Body of pancreas (tissue), 4 donors: ENCODE data around the gene IFNL1. TPM values are rescaled to one million over a fixed set of nuclear protein-coding genes. Genes with fewer than 3 reads are reported as not detected.
"Not testable (repeated sequence)": the region's sequence is repeated elsewhere in the genome, so short reads cannot be mapped to it uniquely, and the experiment has no call there.

Experiments used
- ATAC-seq: fragments of 150-250 bp; one replicate; pipeline ENCODE4 v1.9.1; 2016
- DNase-seq, 4 donors: peaks; one replicate each; pipeline ENCODE4 v3.0.0-alpha.2; 2019
- H3K27ac ChIP-seq, 4 donors: fragments of 200-600 bp; sonication (generic); 1 replicate in 3 of 4; 2 replicates in 1 of 4; pipeline versions ENCODE4 v1.5.1 to v1.6.1; 2016 to 2019; ENCODE audit warnings: mild to moderate bottlenecking in 1 of 4, mixed read lengths in 1 of 4, moderate library complexity in 1 of 4
- H3K27me3 ChIP-seq, 2 donors: fragments of 200-600 bp; sonication (generic); one replicate each; pipeline ENCODE4 v1.6.0; 2016; ENCODE audit warnings: mild to moderate bottlenecking in 1 of 2
- H3K36me3 ChIP-seq, 2 donors: fragments of 200-600 bp; sonication (generic); replicated peaks in 1 of 2; 2 replicates each; pipeline ENCODE4 v1.5.1; 2016; ENCODE audit warnings: low read depth in 2 of 2; ENCODE audit not compliant: insufficient read depth in 1 of 2
- H3K4me1 ChIP-seq: fragments of 200-600 bp; sonication (generic); one replicate; pipeline ENCODE4 v1.6.0; 2016
- H3K4me3 ChIP-seq, 2 donors: fragments of 200-600 bp; sonication (generic); 1 replicate in 1 of 2; 2 replicates in 1 of 2; pipeline ENCODE4 v1.5.1; 2016 to 2019
- H3K9me3 ChIP-seq, 3 donors: fragments of 200-600 bp; sonication (generic); 1 replicate in 2 of 3; 2 replicates in 1 of 3; pipeline ENCODE4 v1.5.1; 2016
- CTCF ChIP-seq, 7 experiments: fragments of 450-650 bp in 4 of 7; fragments of 200-600 bp in 3 of 7; sonication (generic) in 3 of 7; IDR thresholded peaks; one replicate each; pipeline ENCODE4 v1.5.1; 2016 to 2019; ENCODE audit warnings: antibody characterized with exemption in 7 of 7
- POLR2A ChIP-seq, 3 donors: fragments of 450-650 bp; IDR thresholded peaks; one replicate each; pipeline ENCODE4 v1.6.1; 2016; ENCODE audit warnings: antibody characterized with exemption in 3 of 3, mild to moderate bottlenecking in 2 of 3
- WGBS, 2 donors: methylation state at CpG; one replicate each; pipeline ENCODE4 v1.1.5; 2017; 5-methylcytosine and 5-hydroxymethylcytosine counted together
- intact Hi-C: fragments of 100-400 bp; cut with DNase I; formaldehyde crosslinking; loops from one replicate; pipeline ENCODE4 v1.15.1; 2023
- total RNA-seq, 2 donors: library from RNA; depleted of rRNA; stranded (reverse); fragments of >200 nt; gene quantifications; one replicate each; pipeline ENCODE4 v1.1.0, GENCODE V29; 2016

Gene IFNL1
- total RNA-seq, 2 donors from 2014 or later = not detected

- ATAC-seq = peak; percentile 20
- intact Hi-C loops = no loop called here
- 23 to 60% methylated on average over 9 to 69 of the region's 102 CpGs for WGBS, 2 donors
- no peak for TF ChIP-seq POLR2A (IDR thresholded peaks at IDR 0.05)
- no peak for TF ChIP-seq CTCF (IDR thresholded peaks at IDR 0.05)
- Histone ChIP-seq H3K36me3 (no peaks in the 10 kb centered on the region), H3K27me3 (no peaks in the 10 kb centered on the region), H3K4me3 (no peak overlapping the region), H3K27ac (no peak overlapping the region), H3K4me1 (peaks cover 11% of the 10 kb centered on the region), H3K9me3 (no peaks in the 10 kb centered on the region)
- peak in 1 of 4 donors; percentile 9 for DNase-seq
Measured at GRCh38 chr19:39264306-39265290, 31.6 kb upstream of the IFNL1 start.

GRCh38 chr19:39265321-39265916 is 30.8 kb upstream of the IFNL1 start:
- no peaks in the 10 kb centered on the region for H3K9me3 ChIP-seq
- TF ChIP-seq POLR2A (IDR thresholded peaks at IDR 0.05) (no peak), CTCF (IDR thresholded peaks at IDR 0.05) (no peak)
- intact Hi-C loops = no loop called here
- H3K4me3 ChIP-seq = no peak overlapping the region
- no peak overlapping the region for H3K27ac ChIP-seq
- 58 to 67% methylated on average over 16 to 39 of the region's 39 CpGs for WGBS, 2 donors
- DNase-seq (no peak), ATAC-seq (no peak)
- H3K36me3 ChIP-seq = no peaks in the 10 kb centered on the region
- H3K4me1 ChIP-seq = peaks cover 11% of the 10 kb centered on the region
- no peaks in the 10 kb centered on the region for H3K27me3 ChIP-seq

GRCh38 chr19:39268085-39268484 is 28.1 kb upstream of the IFNL1 start, which contains the start of gene IFNL2:
Gene IFNL2, plus strand, starts transcription at chr19:39268396. Its CDS starts 173 bp downstream, at chr19:39268569.
- H3K4me3 ChIP-seq, DNase-seq, H3K9me3 ChIP-seq, H3K36me3 ChIP-seq, H3K27me3 ChIP-seq, H3K27ac ChIP-seq, intact Hi-C loops: not testable (repeated sequence)
- peaks cover 11% of the 10 kb centered on the region for H3K4me1 ChIP-seq
- WGBS, 2 donors = no CpG with 5 or more reads among the region's 1 CpG
- peak; percentile 66 for ATAC-seq

- DNase-seq, intact Hi-C loops, H3K4me3 ChIP-seq, H3K9me3 ChIP-seq, H3K4me1 ChIP-seq, H3K36me3 ChIP-seq, H3K27me3 ChIP-seq, ATAC-seq, H3K27ac ChIP-seq: not testable (repeated sequence)
- 77 to 97% methylated on average over 3 to 10 of the region's 10 CpGs for WGBS, 2 donors
Measured at GRCh38 chr19:39268531-39269223, 27.5 kb upstream of the IFNL1 start.

- ATAC-seq, H3K4me3 ChIP-seq, H3K27me3 ChIP-seq, DNase-seq, H3K36me3 ChIP-seq, H3K27ac ChIP-seq, H3K4me1 ChIP-seq, intact Hi-C loops, H3K9me3 ChIP-seq: not testable (repeated sequence)
- 58 to 79% methylated on average over 2 to 6 of the region's 10 CpGs for WGBS, 2 donors
Measured at GRCh38 chr19:39269369-39269768, 26.8 kb upstream of the IFNL1 start.
